Cardiac muscle cell (in vitro differentiated cells and primary cell): ENCODE results near the gene VPS35L. TPM values are rescaled to one million over a fixed set of nuclear protein-coding genes. Genes with fewer than 3 reads are reported as not detected.
"Not testable (repeated sequence)": the region's sequence is repeated elsewhere in the genome, so short reads cannot be mapped to it uniquely, and the experiment has no call there.

Experiments
- DNase-seq, 2 donors: peaks; one replicate each; pipeline versions ENCODE4 v3.0.0 to v3.0.0-alpha.2; 2010 to 2017; ENCODE audit warnings: low read depth in 1 of 2, low spot score in 1 of 2
- H3K27ac ChIP-seq: fragments of 200-600 bp; sonication (generic); 2 replicates; pipeline ENCODE4 v1.5.1; 2016
- H3K27me3 ChIP-seq: fragments of 200-600 bp; sonication (generic); 2 replicates; pipeline ENCODE4 v1.6.0; 2016; ENCODE audit warnings: control low read depth
- H3K36me3 ChIP-seq: fragments of 200-600 bp; sonication (generic); 2 replicates; pipeline ENCODE4 v1.5.1; 2016; ENCODE audit warnings: control low read depth
- H3K4me1 ChIP-seq: fragments of 200-600 bp; sonication (generic); 2 replicates; pipeline ENCODE4 v1.8.1; 2017; ENCODE audit warnings: low read depth, mild to moderate bottlenecking, mixed run types
- H3K4me3 ChIP-seq: fragments of 200-600 bp; sonication (generic); 2 replicates; pipeline ENCODE4 v1.5.1; 2016; ENCODE audit warnings: mild to moderate bottlenecking
- H3K9me3 ChIP-seq: fragments of 200-600 bp; sonication (generic); 2 replicates; pipeline ENCODE4 v1.5.1; 2017; ENCODE audit warnings: low read depth, mild to moderate bottlenecking, control low read depth
- CTCF ChIP-seq: IDR thresholded peaks from 2 replicates; pipeline ENCODE4 v1.5.1; 2012; ENCODE audit warnings: low read depth, mild to moderate bottlenecking, low read length
- polyA plus RNA-seq: library from polyadenylated mRNA; unstranded; fragments of >200 nt; fragmentation: Nextera tagmentation; extraction: Ambion mirVana; gene quantifications from 2 replicates; pipeline ENCODE4 v1.2.1, GENCODE V29; 2016
- total RNA-seq: library from RNA; depleted of rRNA; stranded (reverse); fragments of >200 nt; gene quantifications from 2 replicates; pipeline ENCODE4 v1.2.3, GENCODE V29; 2016

Gene VPS35L
- total and polyA plus RNA-seq, 2 experiments from 2014 or later: 31.5 to 61.6 TPM

GRCh38 chr16:19664166-19664565 is 108.7 kb downstream of the VPS35L start:
- Histone ChIP-seq H3K4me1 (no peaks in the 10 kb centered on the region), H3K36me3 (no peaks in the 10 kb centered on the region), H3K27me3 (no peaks in the 10 kb centered on the region), H3K4me3 (no peak overlapping the region), H3K9me3 (no peaks in the 10 kb centered on the region), H3K27ac (no peak overlapping the region)
- TF ChIP-seq CTCF: no peak
- DNase-seq: no peak

GRCh38 chr16:19665313-19665712 is 109.8 kb downstream of the VPS35L start:
- not testable (repeated sequence) for DNase-seq, H3K27ac ChIP-seq, H3K4me3 ChIP-seq, H3K9me3 ChIP-seq, H3K36me3 ChIP-seq, H3K27me3 ChIP-seq, H3K4me1 ChIP-seq

- Histone ChIP-seq H3K4me3 (no peak overlapping the region), H3K27ac (no peak overlapping the region), H3K27me3 (no peaks in the 10 kb centered on the region), H3K36me3 (peaks cover 3% of the 10 kb centered on the region), H3K4me1 (no peaks in the 10 kb centered on the region), H3K9me3 (no peaks in the 10 kb centered on the region)
- TF ChIP-seq CTCF: no peak
- no peak for DNase-seq
These were observed 111.0 kb downstream of the VPS35L start for GRCh38 chr16:19666477-19666876.

- Histone ChIP-seq H3K9me3 (no peaks in the 10 kb centered on the region), H3K27ac (no peak overlapping the region), H3K36me3 (peaks cover 3% of the 10 kb centered on the region), H3K4me3 (no peak overlapping the region), H3K27me3 (no peaks in the 10 kb centered on the region), H3K4me1 (no peaks in the 10 kb centered on the region)
- no peak for TF ChIP-seq CTCF
- DNase-seq: no peak
These were observed 116.9 kb downstream of the VPS35L start for GRCh38 chr16:19672378-19672777.

- H3K27ac ChIP-seq: no peak overlapping the region
- no peaks in the 10 kb centered on the region for H3K27me3 ChIP-seq
- DNase-seq: no peak
- H3K9me3 ChIP-seq: no peaks in the 10 kb centered on the region
- no peak overlapping the region for H3K4me3 ChIP-seq
- H3K4me1 ChIP-seq: no peaks in the 10 kb centered on the region
- H3K36me3 ChIP-seq: peaks cover 6% of the 10 kb centered on the region
- no peak for TF ChIP-seq CTCF
These were observed 119.0 kb downstream of the VPS35L start for GRCh38 chr16:19674485-19674884.

GRCh38 chr16:19677402-19677801 is 121.9 kb downstream of the VPS35L start:
- no peak for TF ChIP-seq CTCF
- Histone ChIP-seq H3K4me3 (no peak overlapping the region), H3K9me3 (no peaks in the 10 kb centered on the region), H3K4me1 (no peaks in the 10 kb centered on the region), H3K36me3 (peaks cover 3% of the 10 kb centered on the region), H3K27ac (no peak overlapping the region), H3K27me3 (no peaks in the 10 kb centered on the region)
- no peak for DNase-seq
